GM23338 (cell line): ENCODE results near the gene ENPEP. TPM values are rescaled to one million over a fixed set of nuclear protein-coding genes. Genes with fewer than 3 reads are reported as not detected.
A peak's percentile ranks its signal among the peaks of the same experiment; 100 is the strongest.

Experiments
- ATAC-seq: fragments of 200-7000 bp; cut with Tn5 transposase; 3 replicates; pipeline ENCODE4 v1.9.1; 2020
- DNase-seq: peaks from one replicate; pipeline ENCODE4 v3.0.0-alpha.2; 2015; ENCODE audit warnings: low spot score
- H2AFZ ChIP-seq: fragments of 200-600 bp; sonication (generic); 2 replicates; pipeline ENCODE4 v1.8.0; 2016; ENCODE audit warnings: antibody characterized with exemption, mild to moderate bottlenecking, moderate library complexity
- H3F3A ChIP-seq: fragments of 200-600 bp; sonication (generic); replicated peaks from 2 replicates; pipeline ENCODE4 v1.8.0; 2017; ENCODE audit warnings: antibody characterized with exemption, mixed run types, low read depth
- H3K27ac ChIP-seq: fragments of 200-600 bp; sonication (generic); 2 replicates; pipeline ENCODE4 v1.6.1; 2016; ENCODE audit warnings: low read depth
- H3K27me3 ChIP-seq: fragments of 200-600 bp; sonication (generic); 2 replicates; pipeline ENCODE4 v1.8.0; 2016; ENCODE audit warnings: mild to moderate bottlenecking, mixed run types, moderate library complexity; ENCODE audit not compliant: insufficient read depth
- H3K36me3 ChIP-seq: fragments of 200-600 bp; sonication (generic); 2 replicates; pipeline ENCODE4 v1.8.0; 2016; ENCODE audit warnings: mild to moderate bottlenecking; ENCODE audit not compliant: insufficient read depth
- H3K4me1 ChIP-seq: fragments of 200-600 bp; sonication (generic); 2 replicates; pipeline ENCODE4 v1.8.0; 2016; ENCODE audit warnings: mild to moderate bottlenecking, moderate library complexity; ENCODE audit not compliant: insufficient read depth
- H3K4me2 ChIP-seq: fragments of 200-600 bp; sonication (generic); 2 replicates; pipeline ENCODE4 v1.7.1; 2017; ENCODE audit warnings: mixed run types
- H3K4me3 ChIP-seq: fragments of 200-600 bp; sonication (generic); 2 replicates; pipeline ENCODE4 v1.6.1; 2016; ENCODE audit warnings: mixed run types
- H3K79me2 ChIP-seq: fragments of 200-600 bp; sonication (generic); replicated peaks from 2 replicates; pipeline ENCODE4 v1.8.0; 2017; ENCODE audit warnings: mild to moderate bottlenecking; ENCODE audit not compliant: insufficient read depth
- H3K9me2 ChIP-seq: fragments of 200-600 bp; sonication (generic); 2 replicates; pipeline ENCODE4 v1.8.0; 2017; ENCODE audit not compliant: insufficient read depth
- H4K20me1 ChIP-seq: fragments of 200-600 bp; sonication (generic); replicated peaks from 2 replicates; pipeline ENCODE4 v1.8.0; 2017; ENCODE audit warnings: mild to moderate bottlenecking; ENCODE audit not compliant: insufficient read depth
- H3K27ac Mint-ChIP-seq: 2 replicates; pipeline ENCODE4 v1.8.0; 2020; ENCODE audit warnings: inconsistent platforms, mild to moderate bottlenecking, moderate library complexity, mixed read lengths
- H3K27me3 Mint-ChIP-seq: 3 replicates; pipeline ENCODE4 v1.8.0; 2022; ENCODE audit warnings: low read depth, mild to moderate bottlenecking, moderate library complexity, mixed read lengths, inconsistent platforms; ENCODE audit not compliant: insufficient read depth, poor library complexity
- H3K36me3 Mint-ChIP-seq: 3 replicates; pipeline ENCODE4 v1.8.0; 2021; ENCODE audit warnings: low read depth, mild to moderate bottlenecking, inconsistent platforms, moderate library complexity, mixed read lengths
- H3K4me1 Mint-ChIP-seq: 3 replicates; pipeline ENCODE4 v1.8.0; 2020; ENCODE audit warnings: mild to moderate bottlenecking, inconsistent platforms, mixed read lengths
- H3K4me3 Mint-ChIP-seq: 3 replicates; pipeline ENCODE4 v1.8.0; 2021; ENCODE audit warnings: moderate library complexity, mild to moderate bottlenecking, inconsistent platforms, mixed read lengths
- H3K9me3 Mint-ChIP-seq: 3 replicates; pipeline ENCODE4 v1.8.0; 2020; ENCODE audit warnings: moderate library complexity, mild to moderate bottlenecking, inconsistent platforms, mixed read lengths
- CREB1 ChIP-seq: fragments of 250-450 bp; sonication (Bioruptor Pico); IDR thresholded peaks from 2 replicates; pipeline ENCODE4 v1.5.0; 2020; ENCODE audit warnings: low read depth, mild to moderate bottlenecking, moderate library complexity
- ETS1 ChIP-seq: IDR thresholded peaks from 2 replicates; pipeline ENCODE4 v1.6.1; 2016; ENCODE audit warnings: antibody characterized with exemption
- EZH2 ChIP-seq: fragments of 200-600 bp; sonication (generic); IDR thresholded peaks from one replicate; pipeline ENCODE4 v1.8.0; 2017; ENCODE audit warnings: antibody characterized with exemption, mild to moderate bottlenecking, low read depth; ENCODE audit not compliant: unreplicated experiment
- JUNB ChIP-seq: IDR thresholded peaks from one replicate; pipeline ENCODE4 v1.6.1; 2016; ENCODE audit warnings: antibody characterized with exemption; ENCODE audit not compliant: unreplicated experiment
- NANOG ChIP-seq: IDR thresholded peaks from 2 replicates; pipeline ENCODE4 v1.6.1; 2016; ENCODE audit warnings: antibody characterized with exemption, borderline replicate concordance
- POLR2AphosphoS5 ChIP-seq: IDR thresholded peaks from 2 replicates; pipeline ENCODE4 v1.6.1; 2016; ENCODE audit warnings: antibody characterized with exemption, low read depth
- ZNF331 ChIP-seq: fragments of 250-450 bp; sonication (Bioruptor Pico); IDR thresholded peaks from 2 replicates; pipeline ENCODE4 v1.5.0; 2020; ENCODE audit warnings: low read depth, mild to moderate bottlenecking, moderate library complexity
- ZNF462 ChIP-seq: fragments of 250-450 bp; sonication (Bioruptor Pico); IDR thresholded peaks from 2 replicates; pipeline ENCODE4 v1.5.0; 2020; ENCODE audit warnings: mild to moderate bottlenecking, moderate library complexity
- polyA plus RNA-seq: library from polyadenylated mRNA; unstranded; fragments of >200 nt; fragmentation: Nextera tagmentation; extraction: Ambion mirVana; gene quantifications from 2 replicates; pipeline ENCODE4 v1.2.1, GENCODE V29; 2016
- total RNA-seq: library from RNA; depleted of rRNA; stranded (reverse); fragments of >200 nt; shearing (Covaris generic); gene quantifications from 2 replicates; pipeline ENCODE4 v1.2.3, GENCODE V29; 2014

The ENPEP gene
- total and polyA plus RNA-seq, 2 experiments from 2014 or later = 0.79 to 1.5 TPM

GRCh38 chr4:110514889-110515479, 39.0 kb downstream of the ENPEP start (continued):
- TF ChIP-seq ZNF462 (CRISPR knock-in tag) (no peak), EZH2 (no peak)

GRCh38 chr4:110515676-110516075, 39.7 kb downstream of the ENPEP start:
- no peaks in the 10 kb centered on the region for H3K9me2 ChIP-seq
- TF ChIP-seq POLR2AphosphoS5 (no peak), CREB1 (no peak), JUNB (no peak), EZH2 (no peak), ZNF331 (CRISPR knock-in tag) (no peak), NANOG (no peak), ZNF462 (CRISPR knock-in tag) (no peak), ETS1 (no peak)

More at GRCh38 chr4:110515676-110516075, 39.7 kb downstream of the ENPEP start:
- no peaks in the 10 kb centered on the region for H3K36me3 ChIP-seq
- no peaks in the 10 kb centered on the region; the same call in 2 of the 3 replicates for H3K9me3 Mint-ChIP-seq
- no peak overlapping the region for H3K4me2 ChIP-seq
- no peaks in the 10 kb centered on the region for H3F3A ChIP-seq
- no peaks in the 10 kb centered on the region for H3K79me2 ChIP-seq
- H4K20me1 ChIP-seq = no peaks in the 10 kb centered on the region
- H3K27ac ChIP-seq = no peak overlapping the region
- ATAC-seq = peak; percentile 36; the same call in 1 of the 3 replicates
- H3K4me3 ChIP-seq = no peak overlapping the region
- H3K27ac Mint-ChIP-seq = no peak overlapping the region
- DNase-seq = no peak
- no peaks in the 10 kb centered on the region for H3K4me1 ChIP-seq
- no peak overlapping the region for H2AFZ ChIP-seq
- H3K27me3 ChIP-seq = no peaks in the 10 kb centered on the region
- no peak overlapping the region for H3K4me3 Mint-ChIP-seq
- peaks cover 3% of the 10 kb centered on the region; the same call in 2 of the 3 replicates for H3K4me1 Mint-ChIP-seq
- no peaks in the 10 kb centered on the region for H3K36me3 Mint-ChIP-seq
- H3K27me3 Mint-ChIP-seq = peaks cover 3% of the 10 kb centered on the region
